HEK293T (cell line): ENCODE results near the gene ADSL.

Experiments
- BHLHE40 ChIP-seq: fragments of 450-650 bp; IDR thresholded peaks from 2 replicates; pipeline ENCODE4 v1.6.1; 2016; ENCODE audit warnings: mild to moderate bottlenecking, moderate library complexity, borderline replicate concordance
- CTBP1 ChIP-seq: fragments of 450-650 bp; IDR thresholded peaks from 2 replicates; pipeline ENCODE4 v1.6.1; 2016; ENCODE audit warnings: borderline replicate concordance
- FOXA1 ChIP-seq: fragments of 450-650 bp; IDR thresholded peaks from 2 replicates; pipeline ENCODE4 v1.6.1; 2016; ENCODE audit warnings: mild to moderate bottlenecking
- FOXK2 ChIP-seq: fragments of 450-650 bp; IDR thresholded peaks from 2 replicates; pipeline ENCODE4 v1.6.1; 2016; ENCODE audit warnings: mild to moderate bottlenecking
- PKNOX1 ChIP-seq: fragments of 450-650 bp; IDR thresholded peaks from 2 replicates; pipeline ENCODE4 v1.6.1; 2016
- SP1 ChIP-seq: fragments of 450-650 bp; IDR thresholded peaks from 2 replicates; pipeline ENCODE4 v1.6.1; 2017

DNA sequence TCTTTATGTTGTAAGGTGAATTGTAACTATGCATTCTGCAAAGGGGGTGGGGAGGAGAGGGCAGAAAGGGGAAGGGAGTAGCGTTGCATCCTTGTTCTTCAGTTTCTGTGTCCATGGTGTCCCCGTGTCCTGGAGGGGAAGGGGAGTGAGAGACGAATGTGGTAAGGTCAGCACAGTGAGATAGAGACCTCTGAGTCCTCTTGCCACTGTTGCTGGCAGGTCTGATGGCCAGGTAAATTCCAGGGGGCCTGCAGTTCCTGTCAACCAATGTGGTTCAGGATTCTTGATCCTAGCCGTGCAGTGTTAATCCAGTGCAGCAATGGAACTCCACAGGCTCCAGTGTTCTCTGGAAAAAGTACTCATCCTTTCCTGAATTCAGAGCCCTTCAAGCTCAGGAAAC, 14.6 kb upstream of the ADSL start:
- no peak for TF ChIP-seq FOXK2
- TF ChIP-seq PKNOX1: no peak
- no peak for TF ChIP-seq BHLHE40
- no peak for TF ChIP-seq CTBP1
- no peak for TF ChIP-seq SP1
- no peak for TF ChIP-seq FOXA1
